Gastrocnemius medialis (tissue), 4 donors: ENCODE data around the gene TRMT61A. TPM values are rescaled to one million over a fixed set of nuclear protein-coding genes. Genes with fewer than 3 reads are reported as not detected.
A peak's percentile ranks its signal among the peaks of the same experiment; 100 is the strongest.
"Not testable (repeated sequence)": the region's sequence is repeated elsewhere in the genome, so short reads cannot be mapped to it uniquely, and the experiment has no call there.

Experiments
- ATAC-seq, 2 donors: fragments of 150-250 bp; one replicate each; pipeline ENCODE4 v1.9.1; 2016
- DNase-seq, 2 donors: peaks; one replicate each; pipeline ENCODE4 v3.0.0-alpha.2; 2019
- H3K27ac ChIP-seq, 4 donors: fragments of 200-600 bp; sonication (generic); 1 replicate in 1 of 4; 2 replicates in 3 of 4; pipeline ENCODE4 v1.5.1; 2016 to 2018; ENCODE audit warnings: mild to moderate bottlenecking in 2 of 4, moderate library complexity in 1 of 4
- H3K27me3 ChIP-seq, 3 donors: fragments of 200-600 bp; sonication (generic) in 2 of 3; 1 replicate in 1 of 3; 2 replicates in 2 of 3; pipeline versions ENCODE4 v1.5.1 to v1.6.0; 2016 to 2019; ENCODE audit warnings: mild to moderate bottlenecking in 1 of 3, moderate library complexity in 1 of 3
- H3K36me3 ChIP-seq, 2 donors: fragments of 200-600 bp; sonication (generic) in 1 of 2; one replicate each; pipeline ENCODE4 v1.5.1; 2017 to 2018
- H3K4me1 ChIP-seq, 2 donors: fragments of 200-600 bp; sonication (generic) in 1 of 2; one replicate each; pipeline ENCODE4 v1.5.1; 2016 to 2017; ENCODE audit warnings: mild to moderate bottlenecking in 2 of 2
- H3K4me3 ChIP-seq, 4 donors: fragments of 200-600 bp; sonication (generic) in 3 of 4; 1 replicate in 1 of 4; 2 replicates in 3 of 4; pipeline ENCODE4 v1.5.1; 2016 to 2019; ENCODE audit warnings: mild to moderate bottlenecking in 2 of 4
- H3K9me3 ChIP-seq, 3 donors: fragments of 200-600 bp; sonication (generic) in 2 of 3; 1 replicate in 1 of 3; 2 replicates in 2 of 3; pipeline ENCODE4 v1.5.1; 2016 to 2019
- POLR2A ChIP-seq, 2 donors: fragments of 450-650 bp; IDR thresholded peaks; one replicate each; pipeline ENCODE4 v1.6.1; 2017; ENCODE audit warnings: antibody characterized with exemption in 2 of 2, mild to moderate bottlenecking in 2 of 2, moderate library complexity in 2 of 2
- in situ Hi-C, 4 donors: fragments of 200-750 bp; cut with MboI; loops; one replicate each; pipeline versions ENCODE4 v1.15.0 to v1.8.0; 2017; ENCODE audit warnings: low sequenced_read_pairs in 4 of 4
- intact Hi-C: fragments of 100-400 bp; cut with DNase I; formaldehyde crosslinking; loops from one replicate; pipeline ENCODE4 v1.15.1; 2023; ENCODE audit warnings: low total_unique reads
- total RNA-seq, 4 donors: library from RNA; depleted of rRNA; stranded (reverse); fragments of >200 nt; gene quantifications; one replicate each; pipeline versions ENCODE4 v1.1.0 to v1.2.3, GENCODE V29; 2016
- TF ChIP-seq, protein P1 (sequence below), 5 experiments: fragments of 450-650 bp in 3 of 5; fragments of 200-600 bp in 2 of 5; sonication (generic) in 2 of 5; IDR thresholded peaks in 4 of 5; conservative IDR thresholded peaks in 1 of 5; 1 replicate in 4 of 5; 2 replicates in 1 of 5; pipeline ENCODE4 v1.5.1; 2016 to 2019; ENCODE audit warnings: antibody characterized with exemption in 5 of 5, mild to moderate bottlenecking in 3 of 5, moderate library complexity in 3 of 5

The TRMT61A gene
- total RNA-seq, 4 donors from 2014 or later = 8.3 to 11.0 (median 9.6) TPM

DNA sequence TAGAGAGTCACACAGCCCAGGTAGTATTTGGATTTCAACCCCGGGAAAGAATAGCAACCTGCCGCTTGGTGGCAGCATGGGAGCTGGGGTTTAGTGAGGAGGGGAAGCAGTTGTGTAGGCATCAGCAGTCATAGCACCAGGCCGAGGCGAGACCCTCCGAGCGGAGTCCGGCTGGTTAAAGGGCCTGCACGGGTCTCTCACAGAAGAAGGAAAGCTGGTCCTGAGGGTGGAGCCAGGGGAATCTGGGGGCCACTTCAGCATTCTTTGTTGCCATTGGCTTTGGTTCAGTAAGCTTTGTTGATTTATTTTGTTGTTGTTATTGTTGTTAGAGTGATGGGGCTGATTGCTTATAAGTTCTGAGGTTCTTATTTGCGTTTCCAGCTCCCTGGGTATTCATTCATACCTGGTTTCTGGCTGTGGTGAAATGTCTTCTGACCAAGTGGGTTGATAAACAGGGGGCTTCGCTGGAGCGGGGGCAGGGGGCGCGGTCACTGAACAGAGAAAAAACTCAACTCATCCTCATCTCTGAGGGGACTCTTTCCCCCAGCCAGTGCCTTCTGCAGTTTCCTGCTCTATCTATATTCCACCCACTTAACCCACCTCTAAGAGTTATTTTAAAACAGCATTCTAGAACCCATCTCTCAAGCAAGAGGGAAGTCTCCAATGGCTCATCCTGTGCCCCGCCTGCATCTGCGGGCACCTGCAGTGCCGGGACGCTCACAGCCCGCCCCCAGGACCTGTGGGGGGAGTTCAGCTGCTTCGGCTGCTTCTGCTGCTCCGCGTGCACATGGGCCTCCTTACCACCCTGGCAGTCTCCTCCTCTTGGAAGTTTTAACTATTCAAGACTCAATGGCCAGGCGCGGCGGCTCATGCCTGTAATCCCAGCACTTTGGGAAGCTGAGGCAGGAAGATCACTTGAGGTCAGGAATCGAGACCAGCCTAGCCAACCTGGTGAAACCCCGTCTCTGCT is 18.0 kb upstream of the TRMT61A start:
- Histone ChIP-seq H3K4me3 (no peak overlapping the region), H3K4me1 (peaks cover 15 to 17% of the 10 kb centered on the region in 2 donors), H3K27me3 (no peaks in the 10 kb centered on the region), H3K36me3 (peaks cover 0 to 26% of the 10 kb centered on the region in 2 donors), H3K27ac (no peak overlapping the region), H3K9me3 (no peaks in the 10 kb centered on the region)
- DNase-seq = peak in 1 of 2 donors; percentile 10
- no peak for ATAC-seq
- in situ Hi-C loops = no loop called here
- TF ChIP-seq, protein P1, sequence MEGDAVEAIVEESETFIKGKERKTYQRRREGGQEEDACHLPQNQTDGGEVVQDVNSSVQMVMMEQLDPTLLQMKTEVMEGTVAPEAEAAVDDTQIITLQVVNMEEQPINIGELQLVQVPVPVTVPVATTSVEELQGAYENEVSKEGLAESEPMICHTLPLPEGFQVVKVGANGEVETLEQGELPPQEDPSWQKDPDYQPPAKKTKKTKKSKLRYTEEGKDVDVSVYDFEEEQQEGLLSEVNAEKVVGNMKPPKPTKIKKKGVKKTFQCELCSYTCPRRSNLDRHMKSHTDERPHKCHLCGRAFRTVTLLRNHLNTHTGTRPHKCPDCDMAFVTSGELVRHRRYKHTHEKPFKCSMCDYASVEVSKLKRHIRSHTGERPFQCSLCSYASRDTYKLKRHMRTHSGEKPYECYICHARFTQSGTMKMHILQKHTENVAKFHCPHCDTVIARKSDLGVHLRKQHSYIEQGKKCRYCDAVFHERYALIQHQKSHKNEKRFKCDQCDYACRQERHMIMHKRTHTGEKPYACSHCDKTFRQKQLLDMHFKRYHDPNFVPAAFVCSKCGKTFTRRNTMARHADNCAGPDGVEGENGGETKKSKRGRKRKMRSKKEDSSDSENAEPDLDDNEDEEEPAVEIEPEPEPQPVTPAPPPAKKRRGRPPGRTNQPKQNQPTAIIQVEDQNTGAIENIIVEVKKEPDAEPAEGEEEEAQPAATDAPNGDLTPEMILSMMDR (IDR thresholded peaks at IDR 0.05 in 4 of 5, conservative IDR thresholded peaks at IDR 0.05 in 1 of 5) = no peak
- no peak for TF ChIP-seq POLR2A (IDR thresholded peaks at IDR 0.05)
- intact Hi-C loops = no loop called here

DNA sequence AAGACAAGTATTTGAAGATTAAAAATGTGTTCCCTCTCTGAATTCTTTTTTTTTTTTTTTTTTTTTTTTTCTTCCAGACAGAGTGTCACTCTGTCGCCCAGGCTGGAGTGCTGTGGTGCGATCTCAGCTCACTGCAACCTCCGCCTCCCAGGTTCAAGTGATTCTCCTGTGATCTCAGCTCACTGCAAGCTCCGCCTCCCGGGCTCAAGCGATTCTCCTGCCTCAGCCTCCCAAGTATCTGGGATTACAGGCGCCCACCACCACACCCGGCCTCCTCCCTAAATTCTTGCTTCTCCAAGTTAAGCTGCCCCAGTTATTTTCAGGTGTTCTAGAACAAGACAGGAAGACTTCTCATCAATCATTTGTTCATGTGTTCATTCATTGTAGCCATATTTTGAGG is 16.8 kb upstream of the TRMT61A start:
- H3K4me3 ChIP-seq, intact Hi-C loops, H3K27me3 ChIP-seq, in situ Hi-C loops, ATAC-seq, DNase-seq, H3K9me3 ChIP-seq: not testable (repeated sequence)
- Histone ChIP-seq H3K27ac (peak overlapping the region; percentile 76 to 85 (median 82)), H3K4me1 (peaks cover 15 to 17% of the 10 kb centered on the region in 2 donors), H3K36me3 (peaks cover 0 to 22% of the 10 kb centered on the region in 2 donors)

DNA sequence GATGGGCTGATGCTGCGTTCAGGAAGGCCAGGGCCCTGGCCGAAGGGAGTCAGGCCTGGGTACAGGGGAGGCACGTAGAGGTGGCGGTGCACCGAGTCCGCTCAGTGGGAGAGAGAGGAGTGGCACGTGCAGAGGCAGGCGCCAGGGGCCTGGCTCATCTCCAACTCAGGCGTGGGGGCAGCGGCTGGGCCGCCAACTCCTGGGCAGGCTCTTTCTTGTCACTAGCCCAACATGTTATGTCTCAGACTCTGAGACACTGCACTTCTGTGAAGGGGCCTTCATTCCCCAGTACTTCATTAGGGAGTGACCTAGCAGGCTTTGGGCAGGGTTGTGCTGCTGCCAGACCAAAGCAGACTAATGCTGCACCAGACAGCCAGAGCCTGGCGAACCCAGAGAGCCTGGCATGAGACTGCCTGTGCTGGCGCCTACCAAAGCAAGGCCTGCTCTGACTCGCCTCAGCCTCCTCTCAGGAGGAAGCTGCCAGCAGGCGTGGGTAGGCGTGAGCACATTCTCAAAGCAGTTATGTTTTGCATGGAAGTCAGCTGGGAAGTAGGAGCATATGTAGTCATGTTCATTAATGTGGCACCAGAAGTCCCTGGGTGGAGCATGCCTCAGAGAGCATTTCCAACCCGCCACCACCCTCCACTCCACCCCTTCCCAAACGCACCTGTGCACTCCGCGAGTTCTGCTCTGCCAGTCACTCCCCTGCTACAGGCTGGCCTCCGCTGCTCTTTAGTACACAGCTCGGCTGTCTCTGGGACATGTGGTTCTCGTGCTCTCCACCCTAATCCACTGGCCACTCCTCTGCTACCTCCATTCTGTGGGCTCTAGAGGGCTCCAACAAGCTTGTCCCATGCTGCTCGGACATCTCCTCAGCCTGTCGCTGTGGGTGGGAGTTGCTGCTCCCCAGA is 16.0 kb upstream of the TRMT61A start:
- peak; percentile 68 to 78 for ATAC-seq
- no peak overlapping the region for H3K4me3 ChIP-seq
- TF ChIP-seq POLR2A (IDR thresholded peaks at IDR 0.05) = peak in 1 of 2 donors; percentile 9
- TF ChIP-seq, protein P1 (IDR thresholded peaks at IDR 0.05 in 4 of 5, conservative IDR thresholded peaks at IDR 0.05 in 1 of 5) = no peak
- peak overlapping the region; percentile 76 to 85 (median 82) for H3K27ac ChIP-seq
- intact Hi-C loops = no loop called here
- peaks cover 15 to 17% of the 10 kb centered on the region in 2 donors for H3K4me1 ChIP-seq
- H3K9me3 ChIP-seq = no peaks in the 10 kb centered on the region
- in situ Hi-C loops = no loop called here
- no peaks in the 10 kb centered on the region for H3K27me3 ChIP-seq
- peak; percentile 57 to 78 for DNase-seq
- H3K36me3 ChIP-seq = peaks cover 0 to 20% of the 10 kb centered on the region in 2 donors

DNA sequence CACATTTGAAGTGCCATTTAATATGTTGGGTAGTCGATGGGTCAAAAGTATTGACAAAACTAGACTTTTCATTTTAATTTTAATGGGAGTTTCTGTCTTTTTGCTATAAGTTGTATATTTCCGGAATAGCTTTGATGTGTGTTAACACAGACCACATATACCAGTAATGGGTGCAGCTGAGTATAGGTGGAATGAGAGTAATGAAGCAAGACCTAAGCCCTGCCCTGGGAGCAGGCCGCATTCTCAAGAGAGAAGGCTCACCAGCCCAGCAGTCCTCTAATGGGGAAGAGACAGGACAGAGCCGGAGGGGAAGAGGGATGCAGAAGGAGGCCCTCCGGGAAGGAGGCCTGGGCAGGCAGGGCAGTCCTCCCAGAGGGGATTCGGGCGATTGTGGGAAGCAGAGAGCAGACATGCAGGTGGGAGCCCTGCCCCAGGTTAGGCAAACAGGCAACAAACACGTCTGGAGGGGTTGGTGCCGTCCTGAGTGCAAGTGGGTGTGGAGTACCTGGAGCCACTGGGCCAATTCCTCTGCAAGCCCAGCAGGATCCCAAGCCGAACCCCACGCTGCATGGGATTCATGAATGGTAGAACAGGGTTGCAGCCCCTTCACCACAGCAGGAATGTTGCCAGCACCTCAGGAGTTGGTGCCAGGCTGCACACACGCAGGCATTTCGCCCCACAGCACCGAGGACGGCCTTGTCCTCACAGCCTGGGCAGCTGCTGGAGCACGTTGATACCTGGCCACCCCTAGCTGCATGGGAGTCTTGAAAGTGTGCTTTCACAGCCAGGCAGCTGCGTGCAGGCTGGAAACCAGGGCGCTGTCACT is 14.2 kb upstream of the TRMT61A start:
- Histone ChIP-seq H3K4me3 (no peak overlapping the region), H3K27me3 (no peaks in the 10 kb centered on the region), H3K27ac (no peak overlapping the region), H3K4me1 (peaks cover 15 to 22% of the 10 kb centered on the region in 2 donors), H3K9me3 (no peaks in the 10 kb centered on the region), H3K36me3 (peaks cover 0 to 3% of the 10 kb centered on the region in 2 donors)
- peak in 1 of 2 donors; percentile 11 for DNase-seq
- intact Hi-C loops (no loop called here), in situ Hi-C loops (no loop called here)
- TF ChIP-seq, protein P1 (IDR thresholded peaks at IDR 0.05 in 4 of 5, conservative IDR thresholded peaks at IDR 0.05 in 1 of 5) = no peak
- no peak for TF ChIP-seq POLR2A (IDR thresholded peaks at IDR 0.05)
- ATAC-seq = no peak
